B cell (primary cell): ENCODE data around the gene SI. TPM values are rescaled to one million over a fixed set of nuclear protein-coding genes. Genes with fewer than 3 reads are reported as not detected.

Experiments
- ATAC-seq: fragments of 200-7000 bp; cut with Tn5 transposase; one replicate; pipeline ENCODE4 v1.10.0; 2021; ENCODE audit warnings: low read depth, mild to moderate bottlenecking, moderate number of reproducible peaks, moderate library complexity
- CTCF ChIA-PET: fragments of 350-600 bp; sonication (Branson Sonifier 250); formaldehyde crosslinking; loops from one replicate; lab custom pipeline; 2021; ENCODE audit warnings: antibody characterized with exemption, inconsistent platforms; lab: Charles Lee
- POLR2A ChIA-PET: fragments of 350-600 bp; sonication (Branson Sonifier 250); formaldehyde crosslinking; loops from one replicate; lab custom pipeline; 2021; ENCODE audit warnings: antibody characterized with exemption; lab: Charles Lee
- DNase-seq: peaks from one replicate; pipeline ENCODE4 v3.0.0; 2013
- H2AFZ ChIP-seq: 2 replicates; pipeline ENCODE4 v1.6.1; 2012; ENCODE audit warnings: mild to moderate bottlenecking, low read depth, low read length; ENCODE audit not compliant: insufficient read depth, poor library complexity, severe bottlenecking
- H3K27ac ChIP-seq, 2 donors: 1 replicate in 1 of 2; 2 replicates in 1 of 2; pipeline ENCODE4 v1.5.1; 2012 to 2013; ENCODE audit warnings: low read length in 2 of 2, mild to moderate bottlenecking in 2 of 2, moderate library complexity in 1 of 2
- H3K27me3 ChIP-seq, 4 experiments: fragments of 200-600 bp in 1 of 4; sonication (generic) in 1 of 4; replicated peaks in 1 of 4; 1 replicate in 2 of 4; 2 replicates in 2 of 4; pipeline versions ENCODE4 v1.6.1 to v1.7.0; 2013 to 2016; ENCODE audit warnings: low read length in 3 of 4, mild to moderate bottlenecking in 2 of 4, mixed read lengths in 1 of 4, moderate library complexity in 1 of 4; ENCODE audit not compliant: insufficient read depth in 4 of 4, control insufficient read depth in 3 of 4; ENCODE audit errors: control extremely low read depth in 1 of 4
- H3K36me3 ChIP-seq, 2 experiments: replicated peaks in 1 of 2; 1 replicate in 1 of 2; 2 replicates in 1 of 2; pipeline versions ENCODE4 v1.6.1 to v1.7.1; 2013; ENCODE audit warnings: low read length in 1 of 2; ENCODE audit not compliant: insufficient read depth in 2 of 2, control insufficient read depth in 1 of 2; ENCODE audit errors: control extremely low read depth in 1 of 2, extremely low read depth in 1 of 2
- H3K4me1 ChIP-seq, 2 donors: fragments of 200-600 bp in 1 of 2; sonication (generic) in 1 of 2; 1 replicate in 1 of 2; 2 replicates in 1 of 2; pipeline versions ENCODE4 v1.5.1 to v1.6.1; 2013 to 2017; ENCODE audit warnings: low read length in 2 of 2; ENCODE audit not compliant: control insufficient read depth in 2 of 2, insufficient read depth in 2 of 2
- H3K4me2 ChIP-seq: replicated peaks from 2 replicates; pipeline ENCODE3; 2012; ENCODE audit warnings: mild to moderate bottlenecking, low read depth, low read length; ENCODE audit not compliant: poor library complexity, severe bottlenecking
- H3K4me3 ChIP-seq, 5 experiments: fragments of 200-600 bp in 1 of 5; sonication (generic) in 1 of 5; 1 replicate in 3 of 5; 2 replicates in 2 of 5; pipeline versions ENCODE4 v1.5.1 to v1.7.0; 2011 to 2016; ENCODE audit warnings: low read length in 4 of 5, mild to moderate bottlenecking in 4 of 5, low read depth in 2 of 5, control low read depth in 1 of 5, moderate library complexity in 1 of 5; ENCODE audit not compliant: insufficient read depth in 1 of 5; ENCODE audit errors: control extremely low read depth in 1 of 5, extremely low read depth in 1 of 5
- H3K79me2 ChIP-seq: fragments of 200-600 bp; sonication (generic); one replicate; pipeline ENCODE4 v1.6.0; 2016; ENCODE audit warnings: low read length; ENCODE audit not compliant: control insufficient read depth, insufficient read depth
- H3K9ac ChIP-seq: fragments of 200-600 bp; sonication (generic); 2 replicates; pipeline ENCODE4 v1.6.1; 2017; ENCODE audit warnings: mild to moderate bottlenecking, low read length, moderate library complexity
- H3K9me3 ChIP-seq, 3 donors: one replicate each; pipeline versions ENCODE4 v1.6.1 to v1.7.1; 2013; ENCODE audit warnings: low read length in 2 of 3; ENCODE audit not compliant: control insufficient read depth in 2 of 3, insufficient read depth in 1 of 3; ENCODE audit errors: control extremely low read depth in 1 of 3
- H4K20me1 ChIP-seq: 2 replicates; pipeline ENCODE4 v1.6.0; 2012; ENCODE audit warnings: mild to moderate bottlenecking, low read length; ENCODE audit not compliant: insufficient read depth, control insufficient read depth, poor library complexity, severe bottlenecking
- H3K27ac Mint-ChIP-seq: one replicate; pipeline ENCODE4 v1.8.0; 2021; ENCODE audit warnings: mixed read lengths
- H3K27me3 Mint-ChIP-seq: one replicate; pipeline ENCODE4 v1.8.0; 2021; ENCODE audit warnings: mixed read lengths
- H3K4me1 Mint-ChIP-seq: one replicate; pipeline ENCODE4 v1.8.0; 2021; ENCODE audit warnings: mixed read lengths
- H3K4me3 Mint-ChIP-seq: one replicate; pipeline ENCODE4 v1.8.0; 2021; ENCODE audit warnings: mixed read lengths
- H3K9me3 Mint-ChIP-seq: one replicate; pipeline ENCODE4 v1.8.0; 2022; ENCODE audit warnings: mixed read lengths; ENCODE audit not compliant: insufficient read depth
- CTCF ChIP-seq: fragments of 200-600 bp; IDR thresholded peaks from one replicate; pipeline ENCODE4 v1.8.0; 2022; ENCODE audit warnings: antibody characterized with exemption, mild to moderate bottlenecking
- EZH2 ChIP-seq: IDR thresholded peaks from 2 replicates; pipeline ENCODE4 v1.6.1; 2012; ENCODE audit warnings: borderline replicate concordance, low read depth, mild to moderate bottlenecking, moderate library complexity, low read length; ENCODE audit not compliant: insufficient read depth, poor library complexity, severe bottlenecking
- intact Hi-C: fragments of 100-400 bp; cut with micrococcal nuclease; formaldehyde crosslinking; loops from one replicate; pipeline ENCODE4 v1.10.0; 2022
- polyA minus RNA-seq: library from RNA; depleted of rRNA, polyadenylated mRNA; stranded (reverse); fragments of >200 nt; gene quantifications from 2 replicates; pipeline ENCODE4 v1.2.3, GENCODE V29; 2012
- polyA plus RNA-seq: library from polyadenylated mRNA; depleted of rRNA; stranded (reverse); fragments of >200 nt; gene quantifications from 2 replicates; pipeline ENCODE4 v1.2.3, GENCODE V29; 2012
- total RNA-seq, 2 donors: library from RNA; stranded (reverse); fragments of 120-200 nt in 1 of 2; gene quantifications; 1 replicate in 1 of 2; 2 replicates in 1 of 2; pipeline versions ENCODE4 v1.2.3 to v1.2.4, GENCODE V29; 2013 to 2022

Gene SI
- not detected in 2 replicates for total RNA-seq
- not detected for total RNA-seq (2013)
- polyA plus RNA-seq = not detected in 2 replicates
- polyA minus RNA-seq = not detected in 2 replicates

DNA sequence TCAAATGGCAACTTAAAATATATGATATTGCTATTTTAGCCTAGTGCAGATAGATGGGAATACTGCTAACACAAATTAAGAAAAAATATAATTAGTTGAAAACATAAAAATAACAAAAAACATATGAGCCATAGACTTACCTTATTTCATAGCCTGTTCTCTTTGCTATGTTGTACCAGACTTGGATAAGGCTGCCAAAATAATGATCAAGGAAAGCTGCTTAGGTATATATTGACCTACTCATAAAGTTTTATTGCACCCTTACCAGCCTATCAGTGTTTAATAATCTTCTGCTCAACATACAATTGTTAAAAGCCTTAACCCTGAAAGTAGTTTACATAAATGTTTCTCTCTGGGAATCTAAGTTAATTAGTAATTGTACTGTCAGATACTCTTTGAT is at the start of gene SI:
Gene SI, minus strand, starts transcription at position 204 of the 400 bp plus-strand sequence. CDS start 2,484 bp downstream, outside the sequence.
- H3K27me3 ChIP-seq = no peaks in the 10 kb centered on the region
- H3K9me3 Mint-ChIP-seq = peaks cover 2% of the 10 kb centered on the region
- H3K27me3 Mint-ChIP-seq = no peaks in the 10 kb centered on the region
- H3K4me1 Mint-ChIP-seq = no peaks in the 10 kb centered on the region
- POLR2A ChIA-PET = no interaction called here
- intact Hi-C loops = no loop called here
- H3K4me1 ChIP-seq = no peaks in the 10 kb centered on the region
- H3K36me3 ChIP-seq = no peaks in the 10 kb centered on the region
- ATAC-seq (no peak), DNase-seq (no peak)
- no peak within 1 kb of the TSS for H3K27ac ChIP-seq
- no peak within 1 kb of the TSS for H2AFZ ChIP-seq
- no peaks in the 10 kb centered on the region for H3K79me2 ChIP-seq
- CTCF ChIA-PET = no interaction called here
- no peak within 1 kb of the TSS for H3K4me3 Mint-ChIP-seq
- no peak within 1 kb of the TSS for H3K4me3 ChIP-seq
- H3K9ac ChIP-seq = no peak within 1 kb of the TSS
- no peak for TF ChIP-seq CTCF
- H3K27ac Mint-ChIP-seq = no peak within 1 kb of the TSS
- H3K4me2 ChIP-seq = no peak within 1 kb of the TSS
- no peaks in the 10 kb centered on the region for H4K20me1 ChIP-seq
- no peaks in the 10 kb centered on the region for H3K9me3 ChIP-seq

DNA sequence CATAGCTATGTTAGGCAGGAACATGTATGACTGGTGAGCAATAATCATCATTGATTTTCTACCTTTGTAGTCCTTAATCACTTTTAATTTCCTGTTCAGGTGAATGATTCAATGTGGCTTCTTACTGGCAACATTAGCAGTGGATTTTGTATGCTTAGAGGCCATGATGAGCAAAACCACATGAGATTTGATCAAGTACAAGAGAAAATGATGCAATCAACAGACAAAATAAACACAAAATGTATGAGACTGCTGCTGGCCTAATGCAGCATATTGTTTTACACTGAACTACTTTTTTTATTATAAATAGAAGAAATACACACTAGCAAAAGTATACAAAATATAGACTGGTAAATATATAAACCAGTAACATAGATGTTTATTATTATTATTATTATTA is 47.5 kb upstream of the SI start:
- Histone ChIP-seq H3K4me3 (no peak overlapping the region), H3K9ac (no peak overlapping the region), H3K4me2 (no peak overlapping the region), H3K4me1 (no peaks in the 10 kb centered on the region), H3K79me2 (no peaks in the 10 kb centered on the region), H3K36me3 (no peaks in the 10 kb centered on the region), H3K27ac (no peak overlapping the region), H3K27me3 (no peaks in the 10 kb centered on the region), H2AFZ (no peak overlapping the region), H3K9me3 (peaks cover 0 to 2% (median 0%) of the 10 kb centered on the region in 3 donors), H4K20me1 (no peaks in the 10 kb centered on the region)
- ChIA-PET CTCF (no interaction called here), POLR2A (no interaction called here)
- DNase-seq (no peak), ATAC-seq (no peak)
- Mint-ChIP-seq H3K4me3 (no peak overlapping the region), H3K9me3 (peaks cover 2% of the 10 kb centered on the region), H3K27ac (no peak overlapping the region), H3K27me3 (no peaks in the 10 kb centered on the region), H3K4me1 (no peaks in the 10 kb centered on the region)
- intact Hi-C loops = no loop called here
- TF ChIP-seq CTCF = no peak
- no peak for TF ChIP-seq EZH2
